Suprapubic skin (tissue), 4 donors: ENCODE measurements around the gene DEPDC5. TPM values are rescaled to one million over a fixed set of nuclear protein-coding genes. Genes with fewer than 3 reads are reported as not detected.

ENCODE experiments used
- DNase-seq, 2 donors: peaks; one replicate each; pipeline ENCODE4 v3.0.0-alpha.2; 2019; ENCODE audit warnings: low spot score in 2 of 2
- H3K27ac ChIP-seq: fragments of 200-600 bp; sonication (generic); one replicate; pipeline ENCODE4 v1.5.1; 2019
- H3K27me3 ChIP-seq: fragments of 200-600 bp; sonication (generic); one replicate; pipeline ENCODE4 v1.5.1; 2019
- H3K36me3 ChIP-seq: fragments of 200-600 bp; sonication (generic); one replicate; pipeline ENCODE4 v1.5.1; 2019
- H3K4me1 ChIP-seq: fragments of 200-600 bp; sonication (generic); one replicate; pipeline ENCODE4 v1.5.1; 2019
- H3K4me3 ChIP-seq: fragments of 200-600 bp; sonication (generic); one replicate; pipeline ENCODE4 v1.5.1; 2019; ENCODE audit warnings: mild to moderate bottlenecking
- H3K9me3 ChIP-seq: fragments of 200-600 bp; sonication (generic); one replicate; pipeline ENCODE4 v1.5.1; 2019
- CTCF ChIP-seq, 2 donors: fragments of 200-600 bp in 1 of 2; fragments of 450-650 bp in 1 of 2; sonication (generic) in 1 of 2; IDR thresholded peaks; one replicate each; pipeline ENCODE4 v1.5.1; 2016 to 2019; ENCODE audit warnings: antibody characterized with exemption in 2 of 2, mild to moderate bottlenecking in 1 of 2, moderate library complexity in 1 of 2
- EP300 ChIP-seq: sonication (generic); formaldehyde crosslinking; IDR thresholded peaks from one replicate; pipeline ENCODE4 v1.6.1; 2017; ENCODE audit warnings: antibody characterized with exemption
- POLR2A ChIP-seq, 2 donors: fragments of 450-650 bp; IDR thresholded peaks; one replicate each; pipeline ENCODE4 v1.6.1; 2017; ENCODE audit warnings: antibody characterized with exemption in 2 of 2, mild to moderate bottlenecking in 2 of 2, moderate library complexity in 2 of 2
- POLR2AphosphoS5 ChIP-seq, 3 donors: sonication (generic); formaldehyde crosslinking; IDR thresholded peaks; one replicate each; pipeline ENCODE4 v1.6.1; 2017; ENCODE audit warnings: antibody characterized with exemption in 3 of 3
- WGBS: methylation state at CpG from one replicate; pipeline ENCODE4 v1.1.5; 2018; 5-methylcytosine and 5-hydroxymethylcytosine counted together
- total RNA-seq, 4 donors: library from RNA; depleted of rRNA; stranded (reverse); fragments of >200 nt; gene quantifications; one replicate each; pipeline ENCODE4 v1.1.0, GENCODE V29; 2016

The DEPDC5 gene
- total RNA-seq, 4 donors from 2014 or later = 10.2 to 35.6 (median 15.5) TPM

- Histone ChIP-seq H3K4me1 (no peaks in the 10 kb centered on the region), H3K27ac (no peak overlapping the region), H3K4me3 (no peak overlapping the region), H3K9me3 (no peaks in the 10 kb centered on the region), H3K36me3 (peaks cover 56% of the 10 kb centered on the region), H3K27me3 (no peaks in the 10 kb centered on the region)
- WGBS = 80% methylated on average over 5 of the region's 5 CpGs
- TF ChIP-seq POLR2A (IDR thresholded peaks at IDR 0.05) (no peak), EP300 (no peak), POLR2AphosphoS5 (IDR thresholded peaks at IDR 0.05) (no peak), CTCF (IDR thresholded peaks at IDR 0.05) (no peak)
- no peak for DNase-seq
Observed at GRCh38 chr22:31836010-31836409, 82.2 kb downstream of the DEPDC5 start.

- TF ChIP-seq POLR2AphosphoS5 (IDR thresholded peaks at IDR 0.05) (no peak), CTCF (IDR thresholded peaks at IDR 0.05) (no peak), POLR2A (IDR thresholded peaks at IDR 0.05) (no peak), EP300 (no peak)
- Histone ChIP-seq H3K9me3 (no peaks in the 10 kb centered on the region), H3K27ac (no peak overlapping the region), H3K27me3 (no peaks in the 10 kb centered on the region), H3K4me1 (no peaks in the 10 kb centered on the region), H3K36me3 (peaks cover 65% of the 10 kb centered on the region), H3K4me3 (no peak overlapping the region)
- DNase-seq = no peak
- 68% methylated on average over 3 of the region's 3 CpGs for WGBS
Observed at GRCh38 chr22:31838917-31839316, 85.1 kb downstream of the DEPDC5 start.

- H3K4me3 ChIP-seq = no peak overlapping the region
- no peak for TF ChIP-seq POLR2A (IDR thresholded peaks at IDR 0.05)
- no peak for TF ChIP-seq EP300
- TF ChIP-seq CTCF (IDR thresholded peaks at IDR 0.05) = no peak
- TF ChIP-seq POLR2AphosphoS5 (IDR thresholded peaks at IDR 0.05) = no peak
- no peaks in the 10 kb centered on the region for H3K9me3 ChIP-seq
- DNase-seq = no peak
- H3K36me3 ChIP-seq = peaks cover 72% of the 10 kb centered on the region
- no peak overlapping the region for H3K27ac ChIP-seq
- H3K4me1 ChIP-seq = no peaks in the 10 kb centered on the region
- WGBS = 93% methylated on average over 1 of the region's 1 CpG
- no peaks in the 10 kb centered on the region for H3K27me3 ChIP-seq
Observed at GRCh38 chr22:31839986-31840385, 86.2 kb downstream of the DEPDC5 start.

DNA sequence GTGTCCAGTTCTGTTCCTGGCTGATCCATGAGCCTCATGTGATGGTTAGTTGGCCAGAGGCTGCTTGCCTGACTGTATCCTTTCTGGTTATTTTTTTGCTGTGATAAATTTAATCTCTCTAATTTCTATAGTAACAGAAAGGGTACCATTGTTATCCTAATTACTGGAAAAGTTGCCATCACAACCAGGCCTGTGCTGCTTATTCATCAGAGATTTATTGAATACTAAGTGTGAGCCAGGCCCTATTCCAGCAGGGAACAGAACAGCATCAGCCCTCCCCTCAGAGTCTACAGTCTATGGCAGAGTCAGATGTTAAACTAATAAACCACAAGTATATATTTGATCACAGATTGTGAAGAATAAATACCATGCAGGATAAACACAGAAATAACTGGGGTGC is 86.8 kb downstream of the DEPDC5 start:
- no peak overlapping the region for H3K27ac ChIP-seq
- peaks cover 74% of the 10 kb centered on the region for H3K36me3 ChIP-seq
- H3K9me3 ChIP-seq = no peaks in the 10 kb centered on the region
- no peak for DNase-seq
- no peak for TF ChIP-seq POLR2AphosphoS5 (IDR thresholded peaks at IDR 0.05)
- TF ChIP-seq CTCF (IDR thresholded peaks at IDR 0.05) = no peak
- no peak for TF ChIP-seq EP300
- TF ChIP-seq POLR2A (IDR thresholded peaks at IDR 0.05) = no peak
- no peaks in the 10 kb centered on the region for H3K4me1 ChIP-seq
- no peaks in the 10 kb centered on the region for H3K27me3 ChIP-seq
- H3K4me3 ChIP-seq = no peak overlapping the region

DNA sequence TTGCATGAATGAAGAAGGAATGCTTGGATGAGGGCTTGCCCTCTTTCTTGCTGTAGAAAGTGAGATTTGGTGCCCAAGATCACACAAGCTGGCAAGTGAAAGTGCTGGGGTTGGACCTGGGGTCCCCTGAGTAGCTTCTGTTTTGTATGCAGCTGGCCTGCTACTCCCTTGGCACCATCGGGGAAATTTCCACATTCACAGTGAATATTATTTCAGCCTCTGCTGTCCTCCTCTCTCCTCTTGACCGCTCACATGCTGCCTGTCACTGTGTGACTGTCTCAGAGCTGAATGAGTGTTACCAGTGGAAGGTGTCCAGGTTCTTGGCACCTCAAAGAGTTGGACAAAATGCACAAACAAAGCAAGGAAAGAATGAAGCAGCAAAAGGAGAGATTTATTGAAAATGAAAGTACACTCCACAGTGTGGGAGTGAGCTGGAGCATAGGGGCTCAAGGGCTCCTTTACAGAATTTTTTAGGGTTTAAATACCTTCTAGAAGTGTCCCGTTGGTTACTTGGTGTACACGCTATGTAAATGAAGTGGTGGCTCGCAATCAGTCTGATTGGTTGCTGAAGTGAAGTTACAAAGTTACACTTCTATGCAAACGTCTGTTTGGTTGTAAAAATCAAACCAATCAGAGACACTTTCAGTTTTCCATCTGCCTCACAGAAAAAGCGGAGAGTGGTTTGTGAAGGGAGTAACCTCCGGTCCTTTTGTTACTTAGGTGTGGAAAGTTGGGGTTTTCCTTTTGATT is 87.4 kb downstream of the DEPDC5 start:
- no peaks in the 10 kb centered on the region for H3K27me3 ChIP-seq
- H3K4me3 ChIP-seq = no peak overlapping the region
- H3K9me3 ChIP-seq = no peaks in the 10 kb centered on the region
- H3K27ac ChIP-seq = no peak overlapping the region
- no peak for DNase-seq
- WGBS = 87% methylated on average over 8 of the region's 8 CpGs
- TF ChIP-seq CTCF (IDR thresholded peaks at IDR 0.05) (no peak), POLR2AphosphoS5 (IDR thresholded peaks at IDR 0.05) (no peak), EP300 (no peak)
- H3K4me1 ChIP-seq = no peaks in the 10 kb centered on the region
- peaks cover 75% of the 10 kb centered on the region for H3K36me3 ChIP-seq
